H1 (cell line): ENCODE measurements around the gene RTTN. TPM values are rescaled to one million over a fixed set of nuclear protein-coding genes. Genes with fewer than 3 reads are reported as not detected.

Experiments
- ASH2L ChIP-seq: fragments of 200-600, 300-600 bp; sonication (generic); IDR thresholded peaks from one replicate; pipeline ENCODE4 v1.7.1; 2017; ENCODE audit warnings: low read length
- CEBPB ChIP-seq: IDR thresholded peaks from 2 replicates; pipeline ENCODE4 v1.6.1; 2012; ENCODE audit warnings: low read depth, low read length
- GTF2F1 ChIP-seq: IDR thresholded peaks from 2 replicates; pipeline ENCODE4 v1.6.1; 2012; ENCODE audit warnings: low read depth, low read length, improper control_type of control experiment, borderline replicate concordance
- KDM5A ChIP-seq: fragments of 200-600 bp; IDR thresholded peaks from 2 replicates; pipeline ENCODE4 v1.7.1; 2012; ENCODE audit warnings: mild to moderate bottlenecking, low read length, inconsistent platforms, mixed read lengths
- SAP30 ChIP-seq: fragments of 300-600 bp; sonication (generic); IDR thresholded peaks from 2 replicates; pipeline ENCODE4 v1.7.1; 2012; ENCODE audit warnings: low read length, moderate library complexity, mild to moderate bottlenecking, inconsistent platforms; ENCODE audit not compliant: insufficient read depth, insufficient replicate concordance
- SRF ChIP-seq: IDR thresholded peaks from 2 replicates; pipeline ENCODE4 v1.6.1; 2011; ENCODE audit warnings: mild to moderate bottlenecking, low read depth, low read length, moderate library complexity
- TCF12 ChIP-seq: IDR thresholded peaks from 2 replicates; pipeline ENCODE4 v1.6.1; 2011; ENCODE audit warnings: low read depth, mild to moderate bottlenecking, low read length
- polyA plus RNA-seq, 7 experiments: library from polyadenylated mRNA; depleted of rRNA in 3 of 7; stranded (reverse) in 5 of 7; unstranded in 2 of 7; fragments of >200 nt in 5 of 7; fragments of 200-250 nt in 2 of 7; gene quantifications; 1 replicate in 5 of 7; 2 replicates in 1 of 7; 4 replicates in 1 of 7; pipeline versions ENCODE4 v1.2.1 to v1.2.3, GENCODE V29; 2011 to 2013; ENCODE audit warnings: missing spikeins in 2 of 7, mixed read lengths in 2 of 7
- total RNA-seq: library from RNA; stranded (reverse); fragmentation: NEBNext Ultra II Directional; extraction: Animal tissue kit (Norgen Biotek cat#: 25700); gene quantifications from 2 replicates; pipeline ENCODE4 v1.2.1, GENCODE V29; 2021
- TF ChIP-seq, protein P1 (sequence below): fragments of 300-600 bp; sonication (generic); IDR thresholded peaks from 2 replicates; pipeline ENCODE4 v1.7.1; 2012; ENCODE audit warnings: low read length, moderate library complexity, mild to moderate bottlenecking, inconsistent platforms; ENCODE audit not compliant: insufficient replicate concordance
- TF ChIP-seq, protein P2 (sequence below): IDR thresholded peaks from 2 replicates; pipeline ENCODE4 v1.6.1; 2011; ENCODE audit warnings: low read depth, mild to moderate bottlenecking, low read length; ENCODE audit not compliant: insufficient read depth

RTTN gene
- total and polyA plus RNA-seq, 2 of the 8 experiments (the other 6 are each of a cell fraction or from before 2014, with no cell fraction given) = 9.1 to 21.4 TPM

GRCh38 chr18:70205421-70206397, at the start of gene RTTN (continued):
- TF ChIP-seq, protein P1, sequence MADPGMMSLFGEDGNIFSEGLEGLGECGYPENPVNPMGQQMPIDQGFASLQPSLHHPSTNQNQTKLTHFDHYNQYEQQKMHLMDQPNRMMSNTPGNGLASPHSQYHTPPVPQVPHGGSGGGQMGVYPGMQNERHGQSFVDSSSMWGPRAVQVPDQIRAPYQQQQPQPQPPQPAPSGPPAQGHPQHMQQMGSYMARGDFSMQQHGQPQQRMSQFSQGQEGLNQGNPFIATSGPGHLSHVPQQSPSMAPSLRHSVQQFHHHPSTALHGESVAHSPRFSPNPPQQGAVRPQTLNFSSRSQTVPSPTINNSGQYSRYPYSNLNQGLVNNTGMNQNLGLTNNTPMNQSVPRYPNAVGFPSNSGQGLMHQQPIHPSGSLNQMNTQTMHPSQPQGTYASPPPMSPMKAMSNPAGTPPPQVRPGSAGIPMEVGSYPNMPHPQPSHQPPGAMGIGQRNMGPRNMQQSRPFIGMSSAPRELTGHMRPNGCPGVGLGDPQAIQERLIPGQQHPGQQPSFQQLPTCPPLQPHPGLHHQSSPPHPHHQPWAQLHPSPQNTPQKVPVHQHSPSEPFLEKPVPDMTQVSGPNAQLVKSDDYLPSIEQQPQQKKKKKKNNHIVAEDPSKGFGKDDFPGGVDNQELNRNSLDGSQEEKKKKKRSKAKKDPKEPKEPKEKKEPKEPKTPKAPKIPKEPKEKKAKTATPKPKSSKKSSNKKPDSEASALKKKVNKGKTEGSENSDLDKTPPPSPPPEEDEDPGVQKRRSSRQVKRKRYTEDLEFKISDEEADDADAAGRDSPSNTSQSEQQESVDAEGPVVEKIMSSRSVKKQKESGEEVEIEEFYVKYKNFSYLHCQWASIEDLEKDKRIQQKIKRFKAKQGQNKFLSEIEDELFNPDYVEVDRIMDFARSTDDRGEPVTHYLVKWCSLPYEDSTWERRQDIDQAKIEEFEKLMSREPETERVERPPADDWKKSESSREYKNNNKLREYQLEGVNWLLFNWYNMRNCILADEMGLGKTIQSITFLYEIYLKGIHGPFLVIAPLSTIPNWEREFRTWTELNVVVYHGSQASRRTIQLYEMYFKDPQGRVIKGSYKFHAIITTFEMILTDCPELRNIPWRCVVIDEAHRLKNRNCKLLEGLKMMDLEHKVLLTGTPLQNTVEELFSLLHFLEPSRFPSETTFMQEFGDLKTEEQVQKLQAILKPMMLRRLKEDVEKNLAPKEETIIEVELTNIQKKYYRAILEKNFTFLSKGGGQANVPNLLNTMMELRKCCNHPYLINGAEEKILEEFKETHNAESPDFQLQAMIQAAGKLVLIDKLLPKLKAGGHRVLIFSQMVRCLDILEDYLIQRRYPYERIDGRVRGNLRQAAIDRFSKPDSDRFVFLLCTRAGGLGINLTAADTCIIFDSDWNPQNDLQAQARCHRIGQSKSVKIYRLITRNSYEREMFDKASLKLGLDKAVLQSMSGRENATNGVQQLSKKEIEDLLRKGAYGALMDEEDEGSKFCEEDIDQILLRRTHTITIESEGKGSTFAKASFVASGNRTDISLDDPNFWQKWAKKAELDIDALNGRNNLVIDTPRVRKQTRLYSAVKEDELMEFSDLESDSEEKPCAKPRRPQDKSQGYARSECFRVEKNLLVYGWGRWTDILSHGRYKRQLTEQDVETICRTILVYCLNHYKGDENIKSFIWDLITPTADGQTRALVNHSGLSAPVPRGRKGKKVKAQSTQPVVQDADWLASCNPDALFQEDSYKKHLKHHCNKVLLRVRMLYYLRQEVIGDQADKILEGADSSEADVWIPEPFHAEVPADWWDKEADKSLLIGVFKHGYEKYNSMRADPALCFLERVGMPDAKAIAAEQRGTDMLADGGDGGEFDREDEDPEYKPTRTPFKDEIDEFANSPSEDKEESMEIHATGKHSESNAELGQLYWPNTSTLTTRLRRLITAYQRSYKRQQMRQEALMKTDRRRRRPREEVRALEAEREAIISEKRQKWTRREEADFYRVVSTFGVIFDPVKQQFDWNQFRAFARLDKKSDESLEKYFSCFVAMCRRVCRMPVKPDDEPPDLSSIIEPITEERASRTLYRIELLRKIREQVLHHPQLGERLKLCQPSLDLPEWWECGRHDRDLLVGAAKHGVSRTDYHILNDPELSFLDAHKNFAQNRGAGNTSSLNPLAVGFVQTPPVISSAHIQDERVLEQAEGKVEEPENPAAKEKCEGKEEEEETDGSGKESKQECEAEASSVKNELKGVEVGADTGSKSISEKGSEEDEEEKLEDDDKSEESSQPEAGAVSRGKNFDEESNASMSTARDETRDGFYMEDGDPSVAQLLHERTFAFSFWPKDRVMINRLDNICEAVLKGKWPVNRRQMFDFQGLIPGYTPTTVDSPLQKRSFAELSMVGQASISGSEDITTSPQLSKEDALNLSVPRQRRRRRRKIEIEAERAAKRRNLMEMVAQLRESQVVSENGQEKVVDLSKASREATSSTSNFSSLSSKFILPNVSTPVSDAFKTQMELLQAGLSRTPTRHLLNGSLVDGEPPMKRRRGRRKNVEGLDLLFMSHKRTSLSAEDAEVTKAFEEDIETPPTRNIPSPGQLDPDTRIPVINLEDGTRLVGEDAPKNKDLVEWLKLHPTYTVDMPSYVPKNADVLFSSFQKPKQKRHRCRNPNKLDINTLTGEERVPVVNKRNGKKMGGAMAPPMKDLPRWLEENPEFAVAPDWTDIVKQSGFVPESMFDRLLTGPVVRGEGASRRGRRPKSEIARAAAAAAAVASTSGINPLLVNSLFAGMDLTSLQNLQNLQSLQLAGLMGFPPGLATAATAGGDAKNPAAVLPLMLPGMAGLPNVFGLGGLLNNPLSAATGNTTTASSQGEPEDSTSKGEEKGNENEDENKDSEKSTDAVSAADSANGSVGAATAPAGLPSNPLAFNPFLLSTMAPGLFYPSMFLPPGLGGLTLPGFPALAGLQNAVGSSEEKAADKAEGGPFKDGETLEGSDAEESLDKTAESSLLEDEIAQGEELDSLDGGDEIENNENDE = no peak
- TF ChIP-seq SAP30 = peak; percentile 87
- no peak for TF ChIP-seq TCF12
- TF ChIP-seq SRF = no peak; the same call in 1 of the 2 replicates
- no peak; the same call in 1 of the 2 replicates for TF ChIP-seq GTF2F1
- TF ChIP-seq, protein P2, sequence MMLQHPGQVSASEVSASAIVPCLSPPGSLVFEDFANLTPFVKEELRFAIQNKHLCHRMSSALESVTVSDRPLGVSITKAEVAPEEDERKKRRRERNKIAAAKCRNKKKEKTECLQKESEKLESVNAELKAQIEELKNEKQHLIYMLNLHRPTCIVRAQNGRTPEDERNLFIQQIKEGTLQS = no peak
- TF ChIP-seq ASH2L = peak; percentile 98
- TF ChIP-seq CEBPB = no peak
- peak; percentile 97 for TF ChIP-seq KDM5A
